Measurements from ENCODE around the gene KCNA3. TPM values are rescaled to one million over a fixed set of nuclear protein-coding genes. Genes with fewer than 3 reads are reported as not detected.

The KCNA3 gene
- polyA plus RNA-seq, 3 donors, result 0.12 to 0.15 (median 0.14) TPM

Other genes with a start within 250 kb of the KCNA3 start
- gene PROK1, start 223.8 kb downstream of the KCNA3 start, polyA plus RNA-seq (ENCODE audit: insufficient read length in 3 of 3), result under 1 TPM; 0.08 to 0.48 (median 0.19) TPM
- gene KCNA10, start 155.8 kb downstream of the KCNA3 start, polyA plus RNA-seq (ENCODE audit: insufficient read length in 3 of 3), result not detected
- gene KCNA2, start 68.6 kb downstream of the KCNA3 start, polyA plus RNA-seq (ENCODE audit: insufficient read length in 3 of 3), result under 1 TPM; 0.30 to 0.49 (median 0.32) TPM
- gene CD53, start 198.2 kb upstream of the KCNA3 start, polyA plus RNA-seq (ENCODE audit: insufficient read length in 3 of 3), result 1 to 10 TPM; 5.4 to 7.4 (median 6.7) TPM

Measured in right renal cortex interstitium (tissue), 3 donors.